T47D (cell line): Measurements from ENCODE around the gene DPP10.

Experiments used
- DNase-seq, 2 experiments: peaks; one replicate each; pipeline versions ENCODE4 v3.0.0 to v3.0.0-alpha.2; 2011 to 2012; ENCODE audit warnings: low read depth in 1 of 2, low spot score in 1 of 2
- JUND ChIP-seq: IDR thresholded peaks from 2 replicates; pipeline ENCODE4 v1.6.1; 2012; ENCODE audit warnings: low read depth
- in situ Hi-C: cut with HindIII; loops from 2 replicates; pipeline ENCODE4 v1.10.0; 2016; ENCODE audit warnings: low sequenced_read_pairs, low pct_unique_long_range_greater_than_20kb

DPP10 gene

GRCh38 chr2:115610888-115611287 lies 1168.4 kb downstream of the DPP10 start:
- no peak for DNase-seq
- in situ Hi-C loops, result no loop called here
- no peak for TF ChIP-seq JUND

DNA sequence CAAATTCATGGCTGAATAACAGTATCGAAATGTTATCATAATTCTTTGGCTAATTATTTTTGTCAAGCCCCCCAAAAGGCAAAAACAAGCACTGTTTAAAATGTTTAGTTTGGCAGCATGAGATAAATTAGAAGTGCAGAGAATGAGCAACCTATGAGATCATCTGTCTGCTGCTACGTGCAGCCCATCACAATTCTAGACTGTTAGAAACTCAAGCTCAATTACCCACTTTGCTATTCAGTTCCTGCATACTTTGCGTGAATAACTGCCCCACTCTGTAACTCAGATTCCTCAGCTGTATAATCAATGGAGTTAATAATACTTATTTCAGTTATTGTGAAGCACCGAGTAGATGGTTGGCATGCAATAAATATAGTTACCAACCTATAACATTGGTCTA lies 1181.9 kb downstream of the DPP10 start:
- in situ Hi-C loops, result no loop called here
- no peak for DNase-seq
- no peak for TF ChIP-seq JUND

GRCh38 chr2:115634578-115634977 lies 1192.1 kb downstream of the DPP10 start:
- TF ChIP-seq JUND, result no peak
- in situ Hi-C loops, result no loop called here
- DNase-seq, result no peak

GRCh38 chr2:115635430-115635829 lies 1193.0 kb downstream of the DPP10 start:
- in situ Hi-C loops, result no loop called here
- no peak for DNase-seq
- TF ChIP-seq JUND, result no peak

- TF ChIP-seq JUND, result no peak
- in situ Hi-C loops, result no loop called here
Observed at GRCh38 chr2:115649731-115650130, 1207.3 kb downstream of the DPP10 start.

GRCh38 chr2:115650827-115651226 lies 1208.4 kb downstream of the DPP10 start:
- DNase-seq, result no peak
- no peak for TF ChIP-seq JUND
- in situ Hi-C loops, result no loop called here

More at GRCh38 chr2:115649731-115650130, 1207.3 kb downstream of the DPP10 start:
- DNase-seq, result no peak

DNA sequence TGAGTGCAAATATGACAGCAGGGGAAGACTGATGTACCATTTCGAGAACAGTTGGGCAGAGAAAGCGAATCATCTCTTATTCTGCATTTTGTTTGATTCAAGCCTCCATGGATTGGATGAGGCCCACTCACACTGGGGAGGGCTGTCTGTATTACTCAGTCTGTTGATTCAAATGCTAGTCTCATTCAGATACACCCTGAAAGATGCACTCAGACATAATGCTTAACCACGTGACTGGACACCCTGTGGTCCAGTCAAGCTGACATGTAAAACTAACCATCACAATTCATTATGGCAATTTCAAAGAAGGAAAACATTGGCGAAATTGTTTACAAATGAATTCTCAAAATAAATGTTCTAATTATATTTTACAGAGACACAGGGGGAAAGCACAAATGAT lies 1210.2 kb downstream of the DPP10 start:
- in situ Hi-C loops, result no loop called here
- no peak for DNase-seq
- no peak for TF ChIP-seq JUND

DNA sequence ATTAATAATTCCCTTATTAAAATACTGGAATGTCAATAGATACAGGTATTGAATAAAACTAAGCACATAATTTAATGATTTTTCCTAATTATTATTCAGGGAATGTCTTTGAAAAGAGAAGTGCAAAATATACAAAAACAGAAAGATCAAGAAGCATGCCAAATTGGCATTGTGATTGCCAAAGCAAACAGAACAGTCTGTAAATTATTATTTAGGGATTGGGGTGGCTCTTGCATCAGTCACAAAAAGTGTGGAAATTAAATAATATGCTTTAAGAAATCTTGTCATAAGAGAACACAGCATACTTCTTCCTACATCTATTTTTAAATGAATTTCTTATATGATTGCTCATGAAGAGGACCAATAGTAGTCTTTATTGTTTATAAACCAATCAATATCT lies 1211.9 kb downstream of the DPP10 start:
- DNase-seq, result no peak
- no peak for TF ChIP-seq JUND
- in situ Hi-C loops, result no loop called here

- in situ Hi-C loops, result no loop called here
- no peak for DNase-seq
- TF ChIP-seq JUND, result no peak
Observed at GRCh38 chr2:115678129-115678528, 1235.7 kb downstream of the DPP10 start.

DNA sequence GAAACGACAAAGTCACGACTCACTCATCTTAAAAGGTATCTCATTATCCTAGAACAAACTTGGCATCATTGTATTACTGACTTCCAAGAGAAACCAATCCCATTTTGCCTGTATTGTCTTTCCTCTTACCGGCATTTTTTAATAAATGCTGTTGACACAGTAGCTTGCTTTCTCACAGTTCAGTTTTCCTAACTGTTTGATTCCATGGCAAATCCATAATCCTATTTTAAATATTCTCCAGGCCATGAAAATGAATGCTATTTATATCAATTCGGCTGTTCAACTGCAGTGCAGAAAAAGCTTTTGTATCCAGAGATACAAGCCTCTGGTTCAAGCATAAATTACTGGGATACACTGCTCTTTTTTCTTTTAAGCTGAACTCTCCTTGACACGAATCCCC lies 1241.9 kb downstream of the DPP10 start:
- in situ Hi-C loops, result no loop called here
- TF ChIP-seq JUND, result no peak

DNA sequence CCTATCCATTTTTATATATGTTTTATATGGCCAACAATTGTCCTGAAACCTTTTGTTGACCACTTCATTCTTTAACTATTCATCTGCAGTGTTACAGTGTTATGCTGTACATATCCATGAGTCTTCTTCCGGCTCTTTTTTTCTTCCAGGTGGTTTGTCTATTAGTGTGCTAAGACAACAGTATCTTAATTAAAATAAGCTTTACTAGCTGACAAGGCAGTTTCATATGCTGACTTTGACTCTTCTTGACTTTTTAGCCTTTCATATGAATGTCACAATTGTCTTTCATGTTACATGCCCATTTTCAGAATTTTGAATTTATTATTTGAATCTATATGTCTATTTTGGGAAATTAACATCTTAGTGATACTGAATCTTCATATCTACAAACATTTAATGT lies 1249.0 kb downstream of the DPP10 start:
- TF ChIP-seq JUND, result no peak
- DNase-seq, result no peak
- in situ Hi-C loops, result no loop called here

More for the DNA sequence above, 1241.9 kb downstream of the DPP10 start:
- no peak for DNase-seq

GRCh38 chr2:115694651-115695050 lies 1252.2 kb downstream of the DPP10 start:
- in situ Hi-C loops, result no loop called here
- DNase-seq, result no peak
- no peak for TF ChIP-seq JUND

DNA sequence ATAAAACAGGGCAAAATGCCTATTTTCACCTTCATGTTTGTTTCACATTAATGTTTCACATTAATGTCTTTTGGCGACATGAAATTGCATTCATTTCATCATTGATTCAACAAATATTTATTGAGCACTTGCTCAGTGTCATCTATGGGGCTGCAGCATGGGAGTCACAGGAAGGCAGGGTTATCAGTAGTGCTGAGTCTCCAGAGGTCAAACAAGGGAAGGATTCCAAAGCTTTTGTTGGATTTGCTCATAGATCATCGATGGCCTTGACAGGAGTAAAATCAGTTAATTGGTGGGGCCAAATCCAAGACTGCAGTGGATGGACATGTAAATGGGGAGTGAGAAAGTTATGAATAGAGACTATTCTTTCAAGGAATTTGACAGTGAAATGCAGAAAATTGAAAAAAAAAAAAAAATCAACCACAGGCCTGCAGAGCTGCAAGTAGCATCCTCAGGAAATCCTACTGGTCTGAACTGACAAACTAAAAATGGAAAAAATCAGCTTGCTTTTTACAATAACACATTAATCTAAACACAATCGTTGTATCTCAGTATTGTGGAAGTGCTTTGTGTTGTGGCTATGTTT lies 1290.8 kb downstream of the DPP10 start:
- DNase-seq, result no peak
- in situ Hi-C loops, result no loop called here
- no peak for TF ChIP-seq JUND

DNA sequence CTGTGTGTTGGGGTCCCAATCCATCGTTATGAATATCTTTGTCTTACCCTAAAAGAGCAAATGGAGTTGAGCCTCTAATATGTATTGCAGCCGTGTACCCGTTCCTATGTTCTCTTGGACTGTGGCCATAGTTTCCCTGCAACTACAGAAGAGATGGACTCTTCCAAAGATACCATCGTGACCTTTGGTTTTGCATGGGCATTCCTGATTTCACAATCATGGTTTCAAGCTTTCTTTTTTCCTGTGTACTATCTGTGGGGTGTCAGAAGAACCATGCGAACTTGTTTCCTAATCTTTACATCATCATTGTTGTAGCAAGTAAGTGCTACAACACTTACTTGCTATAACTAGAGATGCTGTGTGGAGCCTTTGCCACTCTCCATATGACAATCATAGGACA lies 1295.7 kb downstream of the DPP10 start:
- no peak for TF ChIP-seq JUND
- in situ Hi-C loops, result no loop called here
- DNase-seq, result no peak

GRCh38 chr2:115739574-115739973 lies 1297.1 kb downstream of the DPP10 start:
- peak in 1 of 2 experiments; percentile 10 for DNase-seq
- TF ChIP-seq JUND, result no peak
- in situ Hi-C loops, result no loop called here
